NCI-H128 (cell line): ENCODE results near the gene MAPK1IP1L.
"Not testable (repeated sequence)": the region's sequence is repeated elsewhere in the genome, so short reads cannot be mapped to it uniquely, and the experiment has no call there.

ENCODE experiments used
- DNase-seq: peaks from one replicate; lab custom pipeline; 2025; ENCODE audit not compliant: unreplicated experiment; lab: John Stamatoyannopoulos, UW

MAPK1IP1L gene

DNA sequence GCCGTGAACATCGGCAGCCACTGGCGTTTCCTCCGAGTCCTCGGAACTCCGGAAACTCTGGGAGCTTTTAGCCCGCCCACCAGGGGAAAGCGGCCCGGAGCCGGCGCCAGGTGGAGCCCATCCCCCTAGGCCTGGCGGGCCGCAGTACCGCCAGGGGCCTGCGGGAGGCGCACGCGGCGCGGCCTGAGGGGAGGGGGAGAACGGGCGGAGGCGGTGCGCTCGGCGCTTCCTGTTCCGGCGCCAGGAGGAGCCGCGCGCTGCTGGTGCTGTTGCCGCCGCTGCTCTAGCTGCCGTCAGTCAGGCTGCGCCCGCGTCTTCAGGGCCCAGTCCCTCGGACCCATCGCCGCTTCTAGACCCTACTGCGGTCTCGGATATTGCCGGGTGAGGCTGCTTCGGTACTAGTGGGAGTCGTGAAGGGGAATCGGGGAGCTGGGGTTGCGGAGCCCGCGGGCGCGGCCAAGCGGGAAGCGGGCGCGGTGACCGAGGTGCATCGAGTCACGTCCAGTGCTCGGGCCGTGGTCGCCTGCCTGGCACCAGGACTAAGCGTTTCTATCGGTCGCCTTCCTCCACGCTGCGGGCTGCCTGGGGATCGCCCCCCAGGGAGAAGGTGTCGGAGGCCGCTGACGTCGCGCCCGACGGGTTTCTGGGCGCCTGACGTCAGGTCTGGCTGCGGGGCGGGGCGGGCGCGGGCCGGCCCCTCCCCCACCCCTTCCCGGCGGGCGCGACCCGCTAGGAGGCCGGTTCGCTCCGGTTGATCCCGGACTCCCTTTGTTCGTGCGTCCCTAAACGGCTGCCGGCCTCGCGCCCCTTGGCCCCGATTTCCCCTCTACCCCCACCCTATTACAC lies at the start of gene MAPK1IP1L:
Gene MAPK1IP1L, plus strand, starts transcription at position 225 of the 846 bp plus-strand sequence. CDS start 10,037 bp downstream, outside the sequence.
- DNase-seq, result peak; percentile 86

DNA sequence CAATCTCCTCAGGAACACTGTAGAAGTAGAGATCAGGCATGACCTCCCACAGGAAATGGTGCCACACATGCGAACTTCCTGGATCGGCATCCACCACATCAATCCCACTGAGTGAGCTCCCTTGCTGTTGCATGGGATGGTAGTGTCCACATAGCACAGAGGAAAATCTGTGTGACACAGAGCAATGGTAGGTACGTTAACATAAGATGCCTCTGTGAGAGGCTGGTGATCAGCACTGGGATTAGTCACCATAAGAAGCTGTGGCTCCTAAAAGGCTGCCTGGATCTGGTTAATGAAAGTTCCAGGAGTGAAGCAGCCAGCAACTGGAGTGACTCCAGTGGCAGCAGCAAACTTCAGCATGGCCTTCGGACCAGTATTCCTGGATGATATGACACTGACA lies 46.4 kb upstream of the MAPK1IP1L start:
- DNase-seq, result no peak

DNA sequence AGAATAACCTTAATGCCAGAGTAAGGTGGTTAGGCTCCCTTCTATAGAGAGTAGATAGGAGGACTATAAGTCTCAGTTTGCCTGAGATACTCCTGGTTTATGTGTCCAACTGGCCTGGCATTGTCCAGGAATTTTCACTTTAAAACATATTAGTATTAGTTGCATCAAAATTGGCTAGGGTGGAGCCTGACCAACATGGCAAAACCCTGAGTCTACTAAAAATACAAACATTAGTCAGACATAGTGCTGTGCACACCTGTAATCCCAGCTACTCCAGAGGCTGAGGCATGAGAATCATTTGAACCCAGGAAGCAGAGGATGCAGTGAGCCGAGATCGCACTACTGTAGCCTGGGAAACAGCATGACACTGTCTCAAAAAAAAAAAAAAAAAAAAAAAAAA lies 36.4 kb upstream of the MAPK1IP1L start:
- no peak for DNase-seq

GRCh38 chr14:55019968-55020554 lies 31.4 kb upstream of the MAPK1IP1L start:
- DNase-seq, result no peak

DNA sequence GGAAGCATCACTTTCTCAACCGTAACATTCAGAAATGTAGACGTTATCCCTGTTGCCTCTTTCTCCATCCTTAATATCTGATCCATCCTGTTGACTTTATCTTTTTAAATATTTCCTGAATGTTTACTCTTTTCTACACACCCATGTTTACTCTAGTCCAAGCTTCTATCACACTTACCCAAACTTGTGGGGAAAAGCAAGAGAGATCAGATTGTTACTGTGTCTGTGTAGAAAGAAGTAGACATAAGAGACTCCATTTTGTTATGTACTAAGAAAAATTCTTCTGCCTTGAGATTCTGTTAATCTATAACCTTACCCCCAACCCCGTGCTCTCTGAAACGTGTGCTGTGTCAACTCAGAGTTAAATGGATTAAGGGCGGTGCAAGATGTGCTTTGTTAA lies 27.1 kb upstream of the MAPK1IP1L start:
- not testable (repeated sequence) for DNase-seq

DNA sequence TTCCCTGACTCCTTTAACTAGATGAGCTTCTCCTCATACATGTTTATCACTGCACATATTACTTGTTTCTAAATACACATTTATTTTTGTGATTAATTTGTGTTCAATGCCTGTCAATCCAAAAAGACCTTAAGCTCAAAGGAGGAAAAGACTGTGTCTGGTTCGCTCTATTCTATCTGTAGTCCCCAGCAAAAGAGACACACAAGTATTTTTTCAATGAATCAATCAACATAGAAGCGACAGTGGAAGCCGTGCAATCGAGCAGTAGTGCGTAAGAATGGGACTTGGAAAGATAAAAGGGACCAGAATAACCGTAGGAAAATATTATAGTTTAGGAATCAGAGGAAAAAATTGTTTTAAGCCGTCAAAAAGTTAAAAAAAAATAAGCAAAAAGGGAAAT lies 25.5 kb upstream of the MAPK1IP1L start:
- DNase-seq, result no peak

- no peak for DNase-seq
Observed at GRCh38 chr14:55026441-55026792, 25.0 kb upstream of the MAPK1IP1L start.

- peak; percentile 87 for DNase-seq
Observed at GRCh38 chr14:55026793-55027561, 24.5 kb upstream of the MAPK1IP1L start, which contains the start of the genes SOCS4 and WDHD1. SOCS4 (plus strand) TSS chr14:55027236; CDS start chr14:55043042, 15,806 bp downstream. WDHD1 (minus strand) TSS chr14:55027099; CDS start chr14:55026787, 312 bp downstream.

- DNase-seq, result no peak
Observed at GRCh38 chr14:55028066-55028465, 23.4 kb upstream of the MAPK1IP1L start.

DNA sequence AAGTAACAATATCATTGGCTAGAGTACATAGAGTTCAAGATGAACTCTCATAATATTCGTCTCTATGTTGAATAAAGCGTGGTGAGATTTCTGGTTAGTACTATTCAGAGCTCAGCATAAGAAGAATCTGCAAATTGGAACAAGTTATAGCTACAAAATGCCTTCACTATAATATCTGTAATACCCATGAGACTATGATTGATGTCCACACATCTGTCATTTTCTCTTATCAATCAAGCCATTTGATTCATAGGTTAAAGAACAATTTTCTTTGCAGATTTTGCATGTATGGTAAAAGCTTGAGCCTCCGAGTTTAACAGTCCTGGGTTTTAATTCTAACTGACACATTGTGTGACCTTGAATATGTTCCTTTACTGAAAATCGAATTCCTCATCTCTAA lies 23.0 kb upstream of the MAPK1IP1L start:
- DNase-seq, result no peak

GRCh38 chr14:55031190-55031589 lies 20.3 kb upstream of the MAPK1IP1L start:
- DNase-seq, result no peak

DNA sequence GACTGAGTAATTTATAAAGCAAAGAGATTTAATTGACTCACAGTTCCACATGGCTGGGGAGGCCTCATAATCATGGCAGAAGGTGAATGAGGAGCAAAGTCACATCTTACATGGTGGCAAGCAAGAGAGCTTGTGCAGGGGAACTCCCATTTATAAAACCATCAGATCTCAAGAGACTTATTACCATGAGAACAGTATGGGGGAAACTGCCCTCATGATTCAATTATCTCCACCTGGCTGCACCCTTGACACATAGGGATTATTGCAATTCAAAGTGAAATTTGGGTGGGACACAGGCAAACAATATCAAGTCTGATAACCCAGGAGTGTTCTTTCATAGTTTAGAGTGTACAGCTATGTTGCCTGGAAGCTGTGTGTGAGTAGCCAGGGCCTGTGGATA lies 13.5 kb upstream of the MAPK1IP1L start:
- DNase-seq, result not testable (repeated sequence)

- no peak for DNase-seq
Observed at GRCh38 chr14:55038708-55039107, 12.7 kb upstream of the MAPK1IP1L start.

DNA sequence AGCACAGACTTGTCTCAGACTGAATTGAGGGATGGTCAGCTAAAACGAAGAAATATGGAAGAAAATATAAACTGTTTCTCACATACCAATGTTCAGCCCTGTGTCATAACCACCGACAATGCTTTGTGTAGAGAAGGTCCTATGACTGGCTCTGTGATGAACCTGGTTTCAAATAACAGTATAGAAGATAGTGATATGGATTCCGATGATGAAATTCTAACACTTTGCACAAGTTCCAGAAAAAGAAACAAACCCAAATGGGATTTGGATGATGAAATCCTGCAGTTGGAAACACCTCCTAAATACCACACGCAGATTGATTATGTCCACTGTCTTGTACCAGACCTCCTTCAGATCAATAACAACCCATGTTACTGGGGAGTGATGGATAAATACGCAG lies 7.9 kb upstream of the MAPK1IP1L start:
- no peak for DNase-seq

GRCh38 chr14:55045087-55045486 lies 6.4 kb upstream of the MAPK1IP1L start:
- no peak for DNase-seq

DNA sequence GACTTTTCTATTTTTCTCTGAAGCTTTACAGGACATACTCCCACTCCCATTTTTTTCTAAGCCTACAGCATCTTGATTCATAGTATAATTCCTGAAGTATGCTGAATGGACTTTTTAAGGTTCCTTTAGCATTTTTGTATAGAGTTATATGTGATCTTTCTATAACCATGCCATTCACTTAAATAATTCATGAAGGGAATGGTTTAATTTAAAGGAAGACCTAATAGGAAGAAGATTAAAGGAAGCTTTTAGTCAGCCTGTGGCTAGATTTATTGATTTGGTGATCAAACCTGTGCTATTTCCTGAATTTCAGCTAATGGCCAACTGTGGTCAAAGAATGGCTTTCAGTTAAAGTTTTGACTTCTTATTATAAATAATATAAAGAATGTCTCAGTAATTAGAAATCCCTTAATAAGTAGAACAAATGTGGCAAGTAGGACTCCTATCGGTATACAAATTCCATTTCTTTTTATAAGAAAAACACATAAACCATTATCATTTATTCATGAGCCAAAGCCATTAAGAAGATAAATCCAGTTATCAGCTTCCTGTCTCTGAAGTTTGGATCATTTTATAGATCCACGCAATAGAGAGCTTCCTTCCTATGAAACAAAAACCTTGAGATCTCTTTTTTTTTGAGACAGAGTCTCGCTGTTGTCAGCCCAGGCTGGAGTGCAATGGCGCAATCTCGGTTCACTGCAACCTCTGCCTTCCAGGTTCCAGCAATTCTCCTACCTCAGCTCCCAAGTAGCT lies 4.0 kb upstream of the MAPK1IP1L start:
- DNase-seq, result no peak

DNA sequence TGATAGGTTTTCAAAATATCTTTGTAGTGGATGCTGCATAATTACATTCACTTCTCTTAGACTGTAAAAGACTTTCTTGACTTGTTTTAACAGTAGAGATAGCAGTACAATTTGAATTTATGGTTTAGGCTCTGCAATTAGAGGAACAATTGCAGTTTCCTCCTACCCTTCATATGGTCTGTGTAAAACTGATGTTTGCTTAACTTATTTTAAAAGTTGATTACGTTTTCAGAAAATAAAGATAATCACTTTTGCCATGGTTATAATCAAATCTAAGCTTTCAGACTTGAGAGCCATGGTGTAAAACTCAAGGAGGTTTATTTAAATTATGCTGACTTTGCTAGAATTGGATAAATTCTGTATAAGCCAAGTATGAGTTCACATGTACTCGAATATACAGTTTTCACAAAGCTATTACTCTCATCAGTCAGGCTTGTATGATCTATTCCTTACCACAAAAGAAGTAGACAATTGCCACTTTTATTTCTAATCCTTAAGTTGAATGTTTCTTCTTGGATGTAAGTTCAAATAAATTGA lies 2.5 kb upstream of the MAPK1IP1L start:
- DNase-seq, result no peak

DNA sequence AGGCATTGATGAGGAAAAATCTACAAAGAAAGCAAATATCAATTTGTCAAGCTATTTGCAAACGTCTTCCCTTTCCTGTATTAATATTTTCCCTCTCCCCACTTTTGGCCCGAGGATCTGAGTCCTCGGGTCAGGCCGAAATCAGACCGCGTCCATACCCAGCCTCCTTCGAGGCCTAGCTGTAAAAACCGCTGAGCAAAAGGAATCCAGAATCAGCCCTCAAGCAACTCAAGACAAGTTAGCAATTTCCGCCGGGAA lies 353 bp upstream of the MAPK1IP1L start:
- no peak for DNase-seq

DNA sequence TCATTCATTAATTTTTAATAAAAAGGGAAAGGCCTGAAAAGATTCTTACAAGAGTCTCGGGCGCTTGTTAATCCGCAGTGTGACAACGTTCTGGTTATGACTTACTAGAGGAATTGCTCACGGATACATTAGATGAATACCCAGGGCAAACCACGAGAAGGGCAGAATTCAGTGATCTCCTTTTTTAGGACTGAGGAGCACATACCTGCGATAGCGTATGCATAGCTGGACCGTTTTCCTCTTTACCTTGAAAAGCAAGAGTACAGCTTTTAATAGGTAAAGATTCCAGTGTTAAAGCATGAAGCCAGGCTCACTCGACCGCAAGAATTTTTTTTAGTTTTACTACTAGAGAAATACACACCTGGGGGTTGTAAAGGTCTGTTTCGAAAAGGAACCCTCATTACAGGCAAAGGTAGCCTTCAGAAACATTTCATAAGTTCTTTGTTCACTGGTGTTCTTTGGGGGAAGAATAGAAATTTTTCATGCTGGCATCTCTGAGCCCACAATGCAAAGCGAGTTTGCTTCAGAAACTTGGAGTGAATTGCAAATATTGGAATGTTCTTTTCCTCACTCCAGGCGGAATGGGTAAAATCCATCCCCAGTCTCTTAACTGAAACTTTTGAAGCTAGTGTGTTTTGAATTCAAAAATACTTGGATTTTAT lies 953 bp downstream of the MAPK1IP1L start:
- no peak for DNase-seq

GRCh38 chr14:55053018-55053417 lies 1.6 kb downstream of the MAPK1IP1L start:
- no peak for DNase-seq
